HEK293T (cell line): ENCODE data around the gene NLN.

Source experiments
- ARNT ChIP-seq: fragments of 450-650 bp; IDR thresholded peaks from 2 replicates; pipeline ENCODE4 v1.6.1; 2017; ENCODE audit warnings: mild to moderate bottlenecking
- BHLHE40 ChIP-seq: fragments of 450-650 bp; IDR thresholded peaks from 2 replicates; pipeline ENCODE4 v1.6.1; 2016; ENCODE audit warnings: mild to moderate bottlenecking, moderate library complexity, borderline replicate concordance
- CTBP1 ChIP-seq: fragments of 450-650 bp; IDR thresholded peaks from 2 replicates; pipeline ENCODE4 v1.6.1; 2016; ENCODE audit warnings: borderline replicate concordance
- ELF4 ChIP-seq: fragments of 450-650 bp; IDR thresholded peaks from 2 replicates; pipeline ENCODE4 v1.6.1; 2017; ENCODE audit warnings: antibody characterized with exemption
- FOXA1 ChIP-seq: fragments of 450-650 bp; IDR thresholded peaks from 2 replicates; pipeline ENCODE4 v1.6.1; 2016; ENCODE audit warnings: mild to moderate bottlenecking
- FOXM1 ChIP-seq: fragments of 450-650 bp; IDR thresholded peaks from 2 replicates; pipeline ENCODE4 v1.6.1; 2017; ENCODE audit warnings: mild to moderate bottlenecking, borderline replicate concordance
- L3MBTL2 ChIP-seq: fragments of 450-650 bp; conservative IDR thresholded peaks from 2 replicates; pipeline ENCODE4 v1.6.1; 2016; ENCODE audit warnings: mild to moderate bottlenecking
- LEF1 ChIP-seq: fragments of 450-650 bp; IDR thresholded peaks from 2 replicates; pipeline ENCODE4 v1.6.1; 2017; ENCODE audit warnings: mild to moderate bottlenecking, borderline replicate concordance
- NFRKB ChIP-seq: fragments of 450-650 bp; IDR thresholded peaks from 2 replicates; pipeline ENCODE4 v1.6.1; 2016; ENCODE audit warnings: mild to moderate bottlenecking, moderate library complexity
- PKNOX1 ChIP-seq: fragments of 450-650 bp; IDR thresholded peaks from 2 replicates; pipeline ENCODE4 v1.6.1; 2016
- SP1 ChIP-seq: fragments of 450-650 bp; IDR thresholded peaks from 2 replicates; pipeline ENCODE4 v1.6.1; 2017
- SUZ12 ChIP-seq: fragments of 450-650 bp; IDR thresholded peaks from 2 replicates; pipeline ENCODE4 v1.6.1; 2016; ENCODE audit warnings: mild to moderate bottlenecking
- TARDBP ChIP-seq: fragments of 450-650 bp; IDR thresholded peaks from 2 replicates; pipeline ENCODE4 v1.6.1; 2016
- ZNF384 ChIP-seq: fragments of 450-650 bp; IDR thresholded peaks from 2 replicates; pipeline ENCODE4 v1.6.1; 2016

DNA sequence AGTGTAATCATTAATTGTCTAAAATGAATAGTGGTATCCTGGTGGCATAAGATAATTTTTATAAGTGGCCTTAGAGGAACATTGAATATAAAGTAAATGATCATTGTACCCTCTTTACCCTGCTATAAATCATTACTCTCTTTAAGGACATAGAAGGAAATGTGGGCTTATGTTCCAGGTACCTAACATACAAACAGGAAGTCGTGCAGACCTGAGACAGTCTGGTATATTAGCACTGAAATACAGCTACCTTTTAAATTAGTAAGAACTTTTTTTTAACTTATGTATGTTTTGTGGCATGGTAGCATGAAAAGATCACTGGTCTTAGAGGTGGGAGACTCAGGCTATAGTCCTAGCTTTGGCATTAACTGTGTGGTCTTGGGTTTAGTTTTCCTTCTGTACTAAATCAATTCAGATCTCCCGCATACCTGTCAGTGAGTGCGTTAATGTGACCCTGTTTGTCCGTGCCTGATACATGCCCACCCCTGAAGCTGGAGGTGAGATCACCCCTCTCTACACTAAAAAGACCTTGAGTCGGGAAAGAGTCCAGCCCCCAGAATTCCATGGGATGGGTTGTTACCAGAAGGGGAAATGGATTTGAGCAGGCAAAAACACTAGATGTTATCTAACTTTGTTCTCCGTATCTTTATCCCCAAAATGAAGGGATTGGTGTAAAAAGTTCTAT is 145.0 kb downstream of the NLN start:
- no peak for TF ChIP-seq ZNF384
- no peak for TF ChIP-seq LEF1
- TF ChIP-seq TARDBP, result no peak
- no peak for TF ChIP-seq SP1
- TF ChIP-seq NFRKB, result no peak
- TF ChIP-seq PKNOX1, result peak; percentile 25
- TF ChIP-seq FOXM1, result no peak
- TF ChIP-seq BHLHE40, result no peak
- TF ChIP-seq ARNT, result no peak
- TF ChIP-seq ELF4, result no peak
- no peak for TF ChIP-seq FOXA1
- no peak for TF ChIP-seq CTBP1
- no peak for TF ChIP-seq SUZ12
- TF ChIP-seq L3MBTL2, result no peak
